GM20000 (cell line): Measurements from ENCODE around the gene MYORG.

Experiments used
- DNase-seq: peaks from one replicate; pipeline ENCODE4 v3.0.0; 2012; ENCODE audit warnings: low spot score
- CTCF ChIP-seq: IDR thresholded peaks from 2 replicates; pipeline ENCODE4 v1.5.1; 2012; ENCODE audit warnings: mild to moderate bottlenecking, control low read depth; ENCODE audit errors: extremely low read depth, missing control alignments

The MYORG gene

GRCh38 chr9:34406219-34406618, 29.5 kb upstream of the MYORG start:
- no peak for TF ChIP-seq CTCF
- DNase-seq, result no peak

GRCh38 chr9:34405719-34406118, 29.0 kb upstream of the MYORG start:
- TF ChIP-seq CTCF, result no peak
- DNase-seq, result no peak

GRCh38 chr9:34403554-34404380, 27.1 kb upstream of the MYORG start:
- TF ChIP-seq CTCF, result peak; percentile 89
- peak; percentile 71 for DNase-seq

GRCh38 chr9:34400686-34401602, 24.2 kb upstream of the MYORG start:
- DNase-seq, result no peak
- no peak for TF ChIP-seq CTCF

- no peak for TF ChIP-seq CTCF
- DNase-seq, result no peak
These were observed 23.6 kb upstream of the MYORG start for GRCh38 chr9:34400275-34400674.

GRCh38 chr9:34399729-34400128, 23.0 kb upstream of the MYORG start:
- no peak for TF ChIP-seq CTCF
- no peak for DNase-seq

- TF ChIP-seq CTCF, result no peak
- DNase-seq, result no peak
These were observed 22.2 kb upstream of the MYORG start for GRCh38 chr9:34398875-34399274.
